ENCODE results near the gene SULT6B1. TPM values are rescaled to one million over a fixed set of nuclear protein-coding genes. Genes with fewer than 3 reads are reported as not detected.

SULT6B1 gene, protein sequence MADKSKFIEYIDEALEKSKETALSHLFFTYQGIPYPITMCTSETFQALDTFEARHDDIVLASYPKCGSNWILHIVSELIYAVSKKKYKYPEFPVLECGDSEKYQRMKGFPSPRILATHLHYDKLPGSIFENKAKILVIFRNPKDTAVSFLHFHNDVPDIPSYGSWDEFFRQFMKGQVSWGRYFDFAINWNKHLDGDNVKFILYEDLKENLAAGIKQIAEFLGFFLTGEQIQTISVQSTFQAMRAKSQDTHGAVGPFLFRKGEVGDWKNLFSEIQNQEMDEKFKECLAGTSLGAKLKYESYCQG
- not detected for total RNA-seq

DNA sequence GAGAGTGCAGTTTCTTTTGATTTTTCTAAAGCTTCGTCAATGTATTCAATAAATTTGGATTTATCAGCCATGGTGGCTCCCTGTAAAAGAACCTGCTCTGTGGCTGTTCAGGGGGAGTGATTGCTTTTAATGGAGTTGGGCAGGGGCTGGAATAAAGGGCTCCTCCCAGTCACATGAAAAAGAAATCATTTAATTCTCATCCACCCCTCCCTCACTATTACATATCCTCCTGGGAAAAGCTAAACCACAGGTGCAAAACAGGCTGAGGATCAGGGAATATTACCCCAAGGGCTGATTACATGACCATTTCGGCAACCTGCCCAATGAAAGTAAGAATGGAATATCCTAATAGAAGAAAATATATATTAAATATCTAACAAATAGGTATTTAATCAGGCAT lies at the start of gene SULT6B1:
Gene SULT6B1, minus strand, starts transcription at position 101 of the 400 bp plus-strand sequence. Its CDS starts 30 bp downstream, at position 71.

DNA sequence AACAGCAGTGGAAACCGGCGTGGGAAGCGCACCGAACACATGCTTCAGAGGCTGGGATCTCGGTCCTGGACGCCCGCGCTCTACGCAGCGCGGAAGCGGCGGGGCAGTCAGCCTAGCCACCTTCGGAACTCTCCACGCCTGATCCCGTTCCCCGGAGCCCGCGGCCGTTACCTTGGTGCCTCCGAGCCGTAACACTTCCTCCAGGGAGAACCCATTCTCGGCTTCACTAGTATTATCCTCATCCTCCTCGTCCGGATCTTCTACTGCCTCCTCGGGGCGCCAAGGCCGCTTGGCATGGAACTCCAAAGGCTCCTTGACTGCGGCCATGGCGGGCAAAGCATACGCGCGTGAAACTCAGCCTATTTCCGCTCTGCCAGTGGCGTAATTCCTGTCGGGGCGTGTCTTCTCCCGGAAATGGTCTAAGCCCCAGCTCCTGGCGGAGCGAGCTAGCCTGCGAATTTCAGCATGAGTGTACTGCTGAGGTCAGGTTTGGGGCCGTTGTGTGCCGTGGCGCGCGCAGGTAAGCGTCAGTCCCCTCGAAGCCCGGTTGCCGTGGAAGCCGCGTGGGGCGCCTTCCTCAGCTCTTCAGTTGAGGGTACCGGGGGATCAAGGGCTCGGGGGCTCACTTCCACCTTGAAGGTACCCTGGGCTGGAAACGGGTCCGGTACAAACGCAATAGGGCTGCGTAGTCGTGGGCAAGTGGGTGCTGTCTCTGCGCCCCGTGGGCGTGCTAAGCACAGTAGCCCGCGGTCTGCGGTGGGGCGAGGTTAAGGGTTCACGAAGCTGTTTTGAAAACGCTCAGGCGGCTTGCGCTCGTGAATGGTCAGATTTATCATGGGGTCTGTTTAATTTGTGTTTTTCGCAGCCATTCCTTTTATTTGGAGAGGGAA lies 43.0 kb upstream of the SULT6B1 start, which contains the start of the genes CEBPZ and NDUFAF7:
Gene CEBPZ, minus strand, starts transcription at position 356 of the 890 bp plus-strand sequence. Its CDS starts 29 bp downstream, at position 327.
Gene NDUFAF7, plus strand, starts transcription at position 418 of the 890 bp plus-strand sequence. Its CDS starts 48 bp downstream, at position 466.

DNA sequence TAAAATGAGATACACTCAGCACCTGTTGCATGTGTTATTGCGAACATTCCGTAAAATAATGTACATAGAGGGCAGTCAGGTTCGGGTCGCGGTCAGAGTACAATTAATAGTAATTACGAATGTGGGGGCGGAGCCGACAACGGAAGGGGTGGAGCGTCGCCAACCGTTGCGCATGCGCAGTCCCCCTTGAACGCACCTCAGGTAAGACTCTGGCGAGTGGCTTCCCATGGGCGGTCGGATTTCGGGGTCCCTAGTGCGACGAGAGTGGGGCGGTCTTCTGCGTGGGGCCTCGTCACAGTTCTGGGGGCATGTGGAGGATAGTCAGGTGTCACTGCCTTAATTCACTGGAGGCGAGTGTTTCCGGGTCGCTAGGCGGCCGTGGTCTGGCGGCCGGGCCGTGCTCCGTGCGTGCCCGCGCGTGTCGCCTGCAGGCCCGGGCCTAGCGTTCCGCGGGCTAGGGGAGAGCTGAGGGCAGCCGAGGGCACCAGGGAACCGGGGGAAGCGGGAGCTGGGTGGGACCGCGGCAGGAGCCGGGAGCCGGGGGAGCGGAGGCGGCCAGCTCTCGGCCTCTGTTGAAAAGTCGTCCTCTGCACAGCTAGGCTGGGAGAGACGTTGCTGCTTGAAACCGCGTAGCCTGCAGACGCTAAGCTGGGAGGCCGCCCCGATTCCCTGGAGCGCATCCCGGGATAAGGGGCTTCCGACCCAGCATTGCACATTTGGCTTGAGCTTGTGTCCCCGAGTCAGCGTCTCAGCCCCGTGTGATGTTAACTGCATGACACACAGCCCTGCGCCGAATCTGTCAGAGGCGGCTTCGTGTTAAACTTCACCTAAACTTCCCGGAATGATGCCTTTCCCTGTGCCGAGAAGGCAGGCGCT lies 8.1 kb upstream of the SULT6B1 start, which contains the start of gene CEBPZOS:
Gene CEBPZOS, plus strand, starts transcription at position 177 of the 876 bp plus-strand sequence. CDS start 3,209 bp downstream, outside the sequence.

DNA sequence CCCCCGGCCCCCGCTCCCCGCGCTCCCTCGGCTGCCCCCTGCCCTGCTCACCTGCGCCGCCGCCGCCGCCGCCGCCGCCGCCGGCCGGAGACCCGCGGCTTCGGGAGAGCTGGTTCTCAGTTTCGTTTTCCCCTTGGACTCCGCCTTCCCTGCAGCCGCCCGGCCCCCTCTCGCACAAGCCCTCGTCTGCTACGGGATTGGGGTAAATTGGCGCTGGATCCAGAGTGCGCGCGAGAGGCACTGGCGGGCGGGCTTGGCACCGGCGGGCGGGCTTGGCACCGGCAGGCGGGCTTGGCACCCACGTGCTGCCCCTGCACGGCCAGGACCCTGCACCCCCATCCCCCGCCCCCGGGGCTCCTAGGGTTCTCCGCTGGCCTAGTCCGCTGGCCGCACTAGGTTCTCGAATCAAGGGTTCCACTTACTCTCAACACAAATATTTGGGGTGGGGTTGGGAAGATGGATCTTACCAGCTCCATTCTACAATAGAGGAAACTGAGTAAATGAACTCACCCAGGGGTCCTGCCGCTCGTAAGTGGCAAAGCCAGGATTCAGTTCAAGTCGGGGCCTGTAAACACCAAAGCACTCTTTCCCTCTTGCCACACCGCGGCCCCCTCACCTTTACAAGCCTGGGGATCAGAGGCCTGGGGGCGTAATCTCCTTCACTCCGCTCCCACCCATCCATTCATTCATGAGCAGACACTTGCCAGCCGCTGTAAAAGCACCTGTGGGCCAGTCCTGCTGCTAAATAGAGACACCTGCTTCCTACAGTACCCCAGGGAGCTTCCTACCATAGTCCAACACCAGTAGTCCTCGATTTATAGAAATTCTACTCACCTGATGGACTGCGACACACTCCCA lies 31.4 kb downstream of the SULT6B1 start, which contains the start of gene EIF2AK2:
Gene EIF2AK2, minus strand, starts transcription at position 124 of the 858 bp plus-strand sequence. CDS start 9,174 bp downstream, outside the sequence.

Other genes with a start within 250 kb of the SULT6B1 start
- gene STRN, start 222.1 kb downstream of the SULT6B1 start, total RNA-seq, result 38.5 TPM
- 137 TPM for gene HEATR5B, start 104.3 kb downstream of the SULT6B1 start, total RNA-seq
- gene GPATCH11, start 104.2 kb downstream of the SULT6B1 start, total RNA-seq, result 16.3 TPM
- gene EIF2AK2, start 31.7 kb downstream of the SULT6B1 start, total RNA-seq, result 53.5 TPM
- gene CEBPZOS, start 7.8 kb upstream of the SULT6B1 start, total RNA-seq, result 26.6 TPM
- gene CEBPZ, start 42.9 kb upstream of the SULT6B1 start, total RNA-seq, result 49.5 TPM
- gene NDUFAF7, start 43.0 kb upstream of the SULT6B1 start, total RNA-seq, result 66.0 TPM
- gene PRKD3, start 136.2 kb upstream of the SULT6B1 start, total RNA-seq, result 43.2 TPM
- 10.3 TPM for gene QPCT, start 156.0 kb upstream of the SULT6B1 start, total RNA-seq

Measured in parietal lobe (tissue), 1 donor.